ENCODE data around the gene TNRC18.
"Not testable (repeated sequence)": the region's sequence is repeated elsewhere in the genome, so short reads cannot be mapped to it uniquely, and the experiment has no call there.

The TNRC18 gene

DNA sequence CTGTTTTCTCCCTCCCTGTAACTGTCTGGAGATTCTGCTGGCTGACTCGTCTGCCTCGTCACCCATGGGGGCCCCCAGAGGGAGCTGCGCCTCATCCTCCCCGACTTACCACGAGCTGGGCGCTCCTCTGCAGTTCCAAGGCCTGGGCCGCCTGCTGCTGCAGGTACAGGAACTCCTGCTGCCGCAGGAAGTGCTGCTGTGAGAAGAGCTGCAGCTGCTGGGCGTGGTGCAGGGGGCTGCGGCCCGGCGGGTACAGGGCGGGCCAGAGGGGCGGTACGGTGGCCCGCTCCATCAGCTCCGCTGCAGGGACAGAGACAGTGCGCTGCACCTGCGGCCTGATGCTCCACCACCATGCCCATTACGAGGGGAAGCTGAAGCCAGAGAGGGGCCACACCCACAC, 47.7 kb downstream of the TNRC18 start:
- DNase-seq (ENCODE audit: low read depth): no peak

DNA sequence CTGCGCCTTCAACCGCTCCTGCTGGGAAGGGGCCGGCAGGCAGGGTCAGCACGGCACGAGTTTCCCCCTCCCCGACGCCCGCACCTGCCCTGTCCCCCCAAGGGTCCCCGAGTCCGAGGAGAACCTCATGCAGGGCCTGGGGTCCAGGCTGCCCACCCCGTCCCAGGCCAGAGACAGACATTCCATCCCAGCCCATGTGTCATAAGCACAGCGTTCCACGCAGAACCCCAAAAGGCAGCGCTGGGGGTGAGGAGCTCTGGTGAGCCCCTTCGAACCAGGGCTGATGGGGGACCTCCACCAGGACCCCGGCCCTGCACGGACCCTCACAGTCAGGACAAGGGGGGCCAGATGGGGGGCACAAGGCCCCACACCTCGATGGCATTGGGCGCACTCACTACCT, 49.2 kb downstream of the TNRC18 start:
- no peak for DNase-seq (ENCODE audit: low read depth)

DNA sequence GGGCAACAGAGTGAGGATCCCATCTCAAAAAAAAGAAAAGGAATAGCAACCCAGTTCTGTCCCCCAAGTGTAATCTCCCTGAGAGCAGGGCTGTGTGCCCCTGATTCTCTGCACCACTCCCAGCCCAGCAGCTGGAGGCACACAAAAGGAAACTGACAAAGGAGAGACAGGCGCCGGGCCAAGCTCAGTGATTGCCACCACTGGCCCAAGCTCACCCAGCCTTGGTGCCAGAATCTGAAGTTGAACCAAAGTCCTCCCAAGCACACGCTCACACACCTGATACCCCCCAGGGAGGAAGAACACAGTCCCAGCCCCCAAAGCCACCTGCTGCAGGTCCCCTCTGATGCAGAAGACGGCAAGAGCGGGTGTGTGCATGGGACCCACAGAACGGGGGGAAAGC, 50.3 kb downstream of the TNRC18 start:
- no peak for DNase-seq (ENCODE audit: low read depth)

DNA sequence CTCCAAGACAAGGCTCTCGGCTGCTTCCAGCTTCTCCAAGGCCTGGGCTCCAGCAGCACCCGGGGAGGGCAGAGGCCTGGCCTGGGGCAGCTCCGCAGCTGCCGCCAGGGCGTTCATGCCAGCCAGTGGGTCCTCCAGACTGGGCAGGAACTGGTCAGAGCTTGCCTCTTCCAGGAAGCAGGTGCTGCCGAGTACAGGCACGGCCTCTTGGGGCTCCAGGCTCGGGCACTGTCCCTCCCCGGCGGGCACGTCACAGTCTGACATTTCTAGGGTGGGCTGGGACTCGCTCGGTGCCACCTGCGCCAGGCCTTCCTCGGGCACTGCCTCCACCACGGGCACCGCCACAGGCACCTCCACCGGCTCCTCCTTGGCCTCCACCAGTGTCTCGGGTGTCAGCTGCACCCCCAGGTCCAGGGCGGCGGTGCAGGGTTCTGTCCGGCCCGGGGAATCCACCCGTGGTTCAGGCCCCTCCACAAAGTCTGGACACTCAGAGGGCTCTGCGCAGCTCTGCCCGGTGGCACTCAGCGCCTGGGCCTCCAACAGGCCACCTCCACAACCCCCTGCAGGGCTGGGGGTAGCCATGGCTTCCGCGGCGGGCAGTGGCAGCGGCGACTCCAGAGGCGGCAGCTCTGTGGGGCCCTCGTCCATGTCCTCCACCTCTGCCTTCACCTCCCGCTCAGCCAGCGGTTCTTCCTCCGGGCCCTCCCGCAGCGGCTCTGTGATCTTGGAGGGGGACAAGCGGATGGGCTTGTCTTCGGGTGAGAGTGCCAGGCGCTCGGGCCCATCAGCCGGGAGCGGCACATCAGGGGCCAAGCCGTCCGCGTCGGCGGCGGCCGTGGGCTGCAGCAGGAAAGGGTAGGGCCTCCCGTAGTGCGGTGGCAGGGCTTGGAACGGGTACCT, 52.9 kb downstream of the TNRC18 start:
- DNase-seq (ENCODE audit: low read depth): no peak

DNA sequence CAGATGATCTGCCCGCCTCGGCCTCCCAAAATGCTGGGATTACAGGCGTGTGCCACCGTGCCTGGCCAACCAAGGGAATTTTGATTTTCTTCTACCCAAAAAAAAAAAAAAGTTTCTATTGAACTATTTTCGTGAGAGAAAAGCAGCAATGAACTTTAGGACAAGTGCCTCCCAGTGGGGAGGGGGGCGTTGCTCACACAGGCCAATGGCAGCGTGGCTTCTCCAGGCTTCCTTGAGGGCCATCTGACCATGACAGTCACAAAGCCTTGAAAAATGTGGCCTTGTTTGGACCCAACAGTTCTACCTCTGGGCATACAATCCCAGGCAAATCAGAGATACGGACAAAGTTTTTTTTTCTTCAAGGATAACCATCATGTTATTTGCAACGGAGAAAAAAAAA, 56.0 kb downstream of the TNRC18 start:
- DNase-seq (ENCODE audit: low read depth): no peak

DNA sequence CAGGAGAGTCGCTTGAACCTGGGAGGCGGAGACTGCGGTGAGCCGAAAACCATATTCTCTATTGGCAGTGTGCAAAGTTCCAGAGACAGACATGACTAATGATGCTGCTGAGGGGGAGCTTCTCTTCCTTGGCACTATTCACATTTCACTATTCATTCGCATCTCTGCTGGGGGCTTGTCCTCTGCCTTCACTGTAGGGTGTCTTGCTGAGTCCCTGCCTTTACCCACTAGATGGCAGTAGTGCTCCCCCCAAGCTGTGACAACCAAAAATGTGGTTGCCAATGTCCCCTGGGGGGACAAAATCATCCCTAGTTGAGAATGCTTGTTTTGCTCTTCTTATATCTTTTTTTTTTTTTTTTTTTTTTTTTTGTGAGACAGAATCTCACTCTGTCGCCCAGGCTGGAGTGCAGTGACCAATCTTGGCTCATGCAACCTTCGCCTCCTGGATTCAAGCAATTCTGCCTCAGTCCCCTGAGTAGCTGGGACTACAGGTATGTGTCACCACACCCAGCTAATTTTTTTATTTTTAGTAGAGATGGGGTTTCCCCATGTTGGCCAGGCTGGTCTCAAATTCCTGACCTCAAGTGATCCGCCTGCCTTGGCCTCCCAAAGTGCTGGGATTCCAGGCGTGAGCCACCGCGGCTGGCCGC, 57.5 kb downstream of the TNRC18 start:
- peak; percentile 40 for DNase-seq (ENCODE audit: low read depth)

DNA sequence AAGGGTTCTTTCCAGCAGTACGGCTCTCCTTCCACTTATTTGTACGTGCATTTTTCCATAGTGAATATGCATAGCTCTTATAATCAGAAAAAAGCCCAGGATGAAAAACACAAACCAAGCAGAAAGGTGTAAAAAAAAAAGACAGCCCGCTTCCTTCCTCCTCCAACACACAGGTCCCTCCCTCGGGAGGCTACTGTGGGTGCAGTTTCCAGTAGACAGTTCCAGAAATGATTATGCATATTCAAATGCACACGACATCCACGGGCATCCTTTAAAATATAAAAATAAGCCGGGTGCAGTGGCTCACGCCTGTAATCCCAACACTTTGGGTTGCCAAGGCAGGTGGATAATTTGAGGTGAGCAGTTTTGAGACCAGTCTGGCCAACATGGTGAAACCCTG, 59.9 kb downstream of the TNRC18 start:
- DNase-seq (ENCODE audit: low read depth): no peak

DNA sequence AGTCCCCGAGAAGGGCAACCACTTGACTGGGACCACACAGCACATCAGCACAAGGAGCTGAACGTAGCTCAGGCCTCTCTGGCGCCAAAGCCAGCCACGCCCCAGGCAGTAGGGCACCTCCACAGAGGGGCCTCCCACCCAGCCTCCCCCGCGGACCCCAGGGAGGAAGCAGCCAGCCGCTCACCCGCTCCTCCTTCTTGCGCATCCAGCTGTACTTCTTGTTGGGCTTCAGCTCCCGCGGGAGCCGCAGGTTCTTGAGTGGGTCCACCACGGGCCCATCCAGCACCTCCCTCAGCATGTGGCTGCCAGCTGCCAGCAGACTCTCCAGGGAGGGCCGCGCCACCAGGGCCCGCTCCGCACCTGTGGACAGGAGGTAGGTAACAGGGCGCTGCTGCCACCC, 61.2 kb downstream of the TNRC18 start:
- DNase-seq (ENCODE audit: low read depth): no peak

DNA sequence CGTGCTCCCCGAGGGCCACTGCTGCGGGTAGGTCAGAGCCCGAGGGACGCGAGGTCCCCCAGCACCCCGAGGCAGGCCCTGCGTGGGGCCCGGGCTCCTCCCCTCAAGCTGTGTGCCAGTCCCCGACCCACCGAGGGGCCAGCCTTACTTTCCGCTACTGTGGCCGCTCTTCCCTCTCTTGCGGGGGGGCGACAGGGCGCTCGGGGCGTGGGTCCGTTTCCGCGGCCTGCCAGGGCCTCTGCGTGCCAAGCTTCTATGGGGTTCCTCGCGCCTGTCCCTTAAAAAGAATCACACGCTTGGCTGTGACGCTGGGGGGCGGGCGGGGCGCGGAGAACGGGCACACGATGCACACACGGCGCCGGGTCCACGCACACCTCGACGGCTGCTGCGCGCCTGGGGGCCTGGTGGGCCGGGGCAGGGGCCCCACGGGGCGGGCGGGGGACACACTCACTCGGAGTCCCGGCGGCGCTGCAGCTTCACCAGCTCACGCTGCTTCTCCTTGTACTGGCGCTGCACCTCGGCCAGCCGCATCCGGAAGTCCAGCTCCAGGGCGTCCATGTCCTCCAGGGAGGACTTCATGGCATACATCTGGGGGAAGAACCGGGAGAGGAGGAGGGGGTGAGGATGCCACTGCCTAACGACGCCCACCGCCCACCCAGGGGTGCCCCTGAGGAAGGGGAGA, 62.0 kb downstream of the TNRC18 start:
- DNase-seq (ENCODE audit: low read depth): no peak

DNA sequence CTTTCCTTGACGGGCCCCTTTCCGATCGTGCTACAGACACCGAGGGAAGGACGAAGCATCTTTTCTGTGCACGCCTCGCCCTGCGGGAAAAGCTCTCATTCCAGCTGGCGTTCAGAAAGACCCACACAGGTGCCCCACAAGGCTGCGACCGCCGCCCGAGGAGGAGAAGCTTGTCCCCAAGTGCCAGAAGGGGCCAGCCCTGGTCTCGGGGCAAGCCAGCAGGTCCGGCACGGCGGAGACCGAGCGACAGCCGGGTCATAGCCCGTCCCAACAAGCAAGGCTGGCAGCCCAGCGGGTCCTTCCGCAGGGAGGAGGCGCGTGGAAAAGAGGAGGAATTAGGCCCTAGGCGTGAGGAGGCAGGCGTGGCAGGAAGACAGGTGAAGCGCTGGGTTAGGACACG, 62.7 kb downstream of the TNRC18 start:
- no peak for DNase-seq (ENCODE audit: low read depth)

DNA sequence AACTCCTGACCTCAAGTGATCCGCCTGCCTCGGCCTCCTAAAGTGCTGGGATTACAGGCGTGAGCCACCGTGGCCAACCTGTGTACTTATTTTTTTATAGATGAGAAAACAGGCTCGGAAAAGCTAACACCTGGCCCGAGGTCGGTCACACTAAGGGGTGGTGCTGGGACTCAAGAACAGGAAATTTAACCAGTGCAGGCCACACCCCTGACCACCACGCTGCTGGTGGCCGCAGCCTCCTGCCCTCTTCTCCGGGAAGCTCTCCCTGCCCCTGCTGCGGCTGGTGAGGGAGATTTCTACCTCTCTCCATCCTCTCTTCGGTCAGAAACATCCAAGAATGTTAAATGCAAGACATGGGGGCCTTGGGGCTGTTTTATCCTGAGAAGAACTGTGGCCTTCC, 63.2 kb downstream of the TNRC18 start:
- DNase-seq (ENCODE audit: low read depth): no peak

DNA sequence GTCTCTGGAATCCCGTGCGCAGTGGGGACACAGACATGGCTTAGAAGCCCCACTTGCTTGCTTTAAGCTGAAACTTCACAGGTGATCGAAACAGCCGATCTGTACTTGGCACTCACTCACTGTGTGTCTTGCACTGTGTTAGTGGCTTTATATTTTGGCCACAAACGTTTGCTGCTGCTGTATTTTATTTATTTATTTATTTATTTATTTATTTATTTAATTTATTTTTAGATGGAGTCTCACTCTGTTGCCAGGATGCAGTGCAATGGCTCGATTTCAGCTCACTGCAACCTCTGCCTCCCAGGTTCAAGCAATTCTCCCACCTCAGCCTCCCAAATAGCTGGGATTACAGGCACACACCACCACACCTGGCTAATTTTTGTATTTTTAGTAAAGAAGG, 63.6 kb downstream of the TNRC18 start:
- not testable (repeated sequence) for DNase-seq (ENCODE audit: low read depth)

DNA sequence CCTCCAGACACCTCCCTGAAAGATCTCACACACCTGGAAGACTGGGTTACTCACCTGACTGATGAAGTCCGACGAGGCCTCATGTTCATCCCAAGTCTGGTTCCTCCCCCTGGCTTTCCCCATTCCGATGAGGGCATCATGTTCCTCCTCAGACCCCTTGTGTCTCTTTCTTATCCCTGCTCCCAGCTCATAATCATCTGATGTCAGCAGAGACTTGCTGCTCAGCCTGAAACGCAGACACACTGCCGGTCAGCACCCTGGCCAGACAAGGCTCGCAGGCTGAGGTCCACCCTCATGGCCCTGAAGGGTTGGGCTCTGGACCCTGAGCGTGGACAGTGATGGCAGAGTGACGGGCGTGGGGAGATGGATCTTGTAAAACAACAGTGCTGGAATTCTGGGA, 64.3 kb downstream of the TNRC18 start:
- DNase-seq (ENCODE audit: low read depth): no peak

DNA sequence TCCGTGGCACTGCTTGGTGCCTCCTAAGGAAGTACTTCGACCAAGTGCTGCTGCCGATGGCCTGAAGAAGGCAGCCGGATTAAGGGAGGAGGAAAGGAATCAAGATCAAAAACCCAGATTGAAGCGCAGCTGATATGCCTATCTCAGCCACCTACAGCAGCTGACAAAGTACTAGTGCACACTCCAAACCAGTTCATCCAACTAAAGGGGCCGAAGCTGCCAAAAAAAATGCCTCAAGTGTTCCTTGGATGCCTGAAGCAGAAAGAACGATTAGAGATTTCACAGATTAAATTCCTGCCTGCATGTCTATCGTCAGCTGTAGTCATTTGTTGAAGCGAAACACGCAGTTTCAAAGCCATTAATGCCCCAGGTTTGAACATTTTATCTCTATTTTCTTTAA, 65.7 kb downstream of the TNRC18 start:
- no peak for DNase-seq (ENCODE audit: low read depth)

DNA sequence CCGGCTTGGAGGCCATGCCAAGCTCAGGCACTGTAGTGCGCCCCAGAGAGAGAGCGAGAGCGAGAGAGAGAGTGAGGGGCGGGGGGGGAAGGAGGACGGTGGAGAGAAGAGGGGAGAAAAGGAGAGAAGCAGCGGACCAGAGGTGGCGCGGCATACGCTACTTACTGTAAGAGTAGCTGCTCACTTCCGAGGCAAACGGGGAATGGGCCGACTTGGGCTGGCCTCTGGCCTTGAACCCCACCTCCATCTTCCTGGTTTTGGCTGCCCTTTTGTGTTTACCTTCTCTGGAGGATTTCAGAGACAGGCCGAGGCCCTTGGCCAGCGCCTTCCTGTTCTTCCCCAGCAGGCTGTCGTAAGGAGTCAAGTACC, 66.9 kb downstream of the TNRC18 start:
- DNase-seq (ENCODE audit: low read depth): no peak

DNA sequence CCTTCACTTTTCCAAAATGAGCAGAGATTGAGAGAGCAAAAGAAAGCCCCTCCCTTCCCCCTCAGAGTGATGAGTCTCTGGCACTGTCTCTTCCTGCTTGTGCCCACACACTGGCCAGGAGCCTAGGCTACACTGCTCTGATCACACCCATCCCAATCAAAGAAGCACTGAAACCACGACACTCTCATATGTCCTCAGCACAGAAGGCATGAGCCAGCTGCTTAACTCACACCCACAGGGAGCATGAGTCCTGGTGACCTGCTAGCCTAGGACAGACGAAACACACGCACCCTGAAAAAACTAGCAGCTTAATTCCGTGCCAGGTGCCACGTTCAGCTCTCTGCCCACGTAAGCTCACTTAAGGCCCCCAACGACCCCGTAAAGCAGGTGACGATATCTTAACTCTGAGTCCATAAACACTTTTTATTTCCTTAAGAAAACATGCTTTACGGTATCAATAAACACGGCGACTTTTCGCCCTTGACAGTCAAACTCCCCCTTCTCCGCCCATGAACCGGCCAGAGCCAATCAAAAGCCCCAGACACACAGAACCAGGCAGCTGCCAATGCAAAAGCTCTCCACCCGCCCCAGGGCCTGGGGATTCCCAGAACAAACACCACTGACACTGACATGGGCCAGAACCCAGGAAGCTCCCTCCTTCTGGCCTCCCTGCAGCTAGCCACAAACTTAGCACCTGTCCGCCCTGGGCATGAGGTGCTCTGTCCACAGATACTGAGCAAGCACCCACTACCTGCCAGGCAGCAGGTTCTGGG, 69.0 kb downstream of the TNRC18 start:
- DNase-seq (ENCODE audit: low read depth): no peak

DNA sequence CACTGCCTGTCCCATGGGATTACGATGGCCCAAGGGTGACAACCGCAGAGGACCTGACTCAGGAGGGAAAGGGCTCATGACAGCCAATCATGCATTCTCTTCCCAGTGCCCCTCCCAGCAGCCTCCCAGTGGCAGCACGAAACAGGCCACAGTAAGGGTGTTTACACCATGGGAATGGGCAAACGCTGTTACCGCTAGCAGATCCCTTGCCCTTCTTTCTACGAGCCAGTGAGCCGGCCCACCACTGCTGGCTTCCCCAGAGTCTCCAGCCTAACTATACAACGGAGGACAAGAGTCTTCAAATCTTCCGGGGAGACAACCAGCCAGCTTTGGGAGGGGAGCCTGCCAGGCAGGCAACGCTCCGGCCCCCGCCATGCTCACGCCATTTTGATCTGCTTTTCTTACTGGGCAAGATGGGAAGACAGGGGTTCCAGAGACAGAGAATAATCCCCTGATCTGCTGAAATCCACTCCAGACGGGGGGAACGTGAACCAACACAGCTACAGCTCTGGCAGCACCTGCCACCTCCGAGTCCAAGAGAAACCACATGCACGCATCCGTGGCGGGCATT, 71.1 kb downstream of the TNRC18 start:
- DNase-seq (ENCODE audit: low read depth): no peak

DNA sequence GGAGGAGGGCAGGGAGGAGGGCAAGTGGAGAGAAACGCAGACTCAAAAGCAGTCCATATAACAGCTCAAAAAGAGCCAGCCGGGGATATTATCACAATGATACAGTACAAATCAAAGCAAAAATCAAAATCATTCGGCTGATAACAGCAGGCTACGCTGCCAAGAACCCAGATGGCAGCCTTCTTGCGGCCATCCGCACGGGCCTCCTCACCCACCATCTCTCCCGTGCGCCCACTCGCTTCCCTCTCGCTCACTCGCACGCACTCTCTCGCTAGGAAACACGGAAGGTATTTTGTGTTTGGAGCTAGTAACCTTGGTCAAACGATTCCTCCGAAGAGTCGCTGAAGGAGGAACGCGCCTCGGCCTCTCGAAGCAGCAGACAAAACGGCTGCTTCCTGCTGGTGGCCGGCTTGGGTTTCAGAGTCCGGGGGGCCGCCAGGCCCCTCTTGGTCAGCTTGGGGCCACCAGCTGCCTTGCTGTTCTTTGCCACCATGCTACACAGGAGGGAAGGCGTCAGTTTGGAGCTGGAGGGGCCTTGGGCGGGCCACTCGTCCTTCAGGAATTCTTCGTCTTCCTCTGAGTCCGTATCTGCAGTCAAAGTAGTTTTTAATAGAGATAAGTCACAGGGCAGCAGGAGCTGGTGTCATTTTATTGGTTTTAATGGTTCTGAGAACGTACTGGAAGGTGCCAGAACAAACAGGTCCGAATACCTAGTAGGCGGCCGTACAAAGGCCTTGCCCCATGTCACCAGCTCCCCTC, 71.9 kb downstream of the TNRC18 start:
- DNase-seq (ENCODE audit: low read depth): no peak

DNA sequence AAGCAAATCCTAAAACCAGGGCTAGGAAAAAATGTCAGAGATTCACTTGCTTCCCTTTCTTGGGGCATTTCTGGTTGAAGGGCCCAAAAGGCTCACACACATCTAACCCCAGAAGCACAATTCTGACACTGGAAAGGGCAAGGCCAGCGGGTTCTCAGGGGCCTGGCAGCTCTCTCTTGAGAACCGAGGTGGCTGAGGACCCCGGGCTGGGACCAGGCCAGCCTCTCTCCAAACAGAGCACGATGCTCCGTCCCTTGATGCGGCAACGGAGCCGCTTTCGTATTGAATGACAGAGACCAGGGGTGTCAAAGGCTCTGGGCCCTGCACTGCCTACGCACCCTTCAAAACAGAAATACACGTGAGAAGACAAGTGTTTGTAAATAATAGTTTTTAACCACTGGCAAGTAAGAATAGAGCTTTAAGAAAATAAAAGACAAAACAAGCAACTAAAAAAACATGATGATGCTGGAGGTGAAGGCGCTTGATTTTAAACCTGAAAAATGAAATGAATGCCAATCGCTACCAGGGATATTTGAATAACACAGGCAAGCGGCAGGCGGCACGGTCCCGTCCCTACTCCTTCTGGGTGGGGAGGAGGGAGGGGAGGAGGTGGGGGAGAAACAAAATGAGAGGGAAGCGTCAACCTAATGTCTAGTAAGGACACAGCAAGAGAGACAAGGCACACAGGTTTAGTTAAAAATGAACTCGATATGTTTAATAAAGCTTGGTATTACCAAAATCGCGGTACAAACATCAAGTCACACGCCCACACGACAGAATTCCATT, 72.8 kb downstream of the TNRC18 start:
- no peak for DNase-seq (ENCODE audit: low read depth)

DNA sequence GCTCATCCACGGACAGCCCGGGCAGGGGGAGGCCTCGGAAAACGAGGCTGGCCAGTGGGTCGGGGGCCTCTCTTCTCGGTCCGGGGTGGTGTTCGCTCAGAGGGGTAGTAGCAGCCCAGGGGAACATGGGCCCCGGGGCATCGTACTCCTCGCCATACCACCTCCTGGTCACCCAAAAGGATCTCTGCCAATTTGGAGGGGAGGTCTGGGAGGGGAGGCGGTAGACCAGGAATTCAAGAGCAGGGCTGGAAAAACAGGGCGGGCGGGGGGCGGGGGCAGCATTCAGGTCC, 73.5 kb downstream of the TNRC18 start:
- no peak for DNase-seq (ENCODE audit: low read depth)

Data from stimulated activated CD4-positive, alpha-beta T cell treated with anti-CD3 and anti-CD28 coated beads, Interleukin-2, amount 100 ng/mL, for 4 hours (primary cell).